Right lobe of liver (tissue), 6 donors: Measurements from ENCODE around the gene TBC1D1. TPM values are rescaled to one million over a fixed set of nuclear protein-coding genes. Genes with fewer than 3 reads are reported as not detected.

Experiments used
- ATAC-seq, 4 donors: fragments of 200-7000 bp; cut with Tn5 transposase; one replicate each; pipeline ENCODE4 v1.9.1; 2020; ENCODE audit warnings: mild to moderate bottlenecking in 4 of 4, moderate library complexity in 4 of 4
- DNase-seq, 3 donors: peaks; one replicate each; pipeline ENCODE4 v3.0.0-alpha.2; 2020
- H3K27ac ChIP-seq, 3 donors: fragments of 200-600 bp; one replicate each; pipeline ENCODE4 v1.8.0; 2022
- H3K27me3 ChIP-seq, 2 donors: fragments of 200-600 bp; one replicate each; pipeline ENCODE4 v1.8.0; 2022
- H3K36me3 ChIP-seq, 4 donors: fragments of 200-600 bp; sonication (generic) in 1 of 4; one replicate each; pipeline versions ENCODE4 v1.5.1 to v1.8.0; 2017 to 2022; ENCODE audit warnings: control low read depth in 1 of 4
- H3K4me1 ChIP-seq, 4 donors: fragments of 200-600 bp; sonication (generic) in 1 of 4; one replicate each; pipeline versions ENCODE4 v1.5.1 to v1.8.0; 2017 to 2022; ENCODE audit warnings: control low read depth in 1 of 4
- H3K4me3 ChIP-seq, 3 donors: fragments of 200-600 bp; one replicate each; pipeline ENCODE4 v1.8.0; 2022
- H3K9me3 ChIP-seq, 4 donors: fragments of 200-600 bp; sonication (generic) in 1 of 4; one replicate each; pipeline versions ENCODE4 v1.5.1 to v1.8.0; 2017 to 2022; ENCODE audit warnings: control low read depth in 1 of 4
- POLR2A ChIP-seq: fragments of 450-650 bp; IDR thresholded peaks from one replicate; pipeline ENCODE4 v1.6.1; 2017; ENCODE audit warnings: antibody characterized with exemption, mild to moderate bottlenecking
- WGBS: methylation state at CpG from one replicate; pipeline ENCODE4 v1.1.6; 2018; ENCODE audit warnings: low coverage, low lambda C conversion rate; ENCODE audit not compliant: insufficient coverage; ENCODE audit errors: missing lambda C conversion rate; 5-methylcytosine and 5-hydroxymethylcytosine counted together
- intact Hi-C, 2 donors: fragments of 100-400 bp; cut with DNase I; formaldehyde crosslinking; loops; one replicate each; pipeline versions ENCODE4 v1.11.2 to v1.14.1; 2022
- total RNA-seq, 6 experiments: library from RNA; depleted of rRNA in 2 of 6; stranded (reverse); fragments of >200 nt in 2 of 6; fragmentation: NEBNext Ultra II Directional in 3 of 6; extraction: Animal tissue kit (Norgen Biotek cat#: 25700) in 3 of 6; gene quantifications; one replicate each; pipeline versions ENCODE4 v1.1.0 to v1.2.4, GENCODE V29; 2016 to 2023
- TF ChIP-seq, protein P1 (sequence below), 4 donors: fragments of 200-600 bp in 3 of 4; fragments of 450-650 bp in 1 of 4; IDR thresholded peaks; one replicate each; pipeline versions ENCODE4 v1.5.1 to v1.8.0; 2016 to 2022; ENCODE audit warnings: antibody characterized with exemption in 4 of 4, mild to moderate bottlenecking in 2 of 4
- donor health status: DM: no; HTN: yes; CAD: no.
- donor health status: DM: no; HTN: no; CAD: no.
- donor health status: DM: no; HTN: no; CAD: no.
- donor health status: DM: no; HTN: yes; CAD: no.
- donor health status: DM: no; HTN: yes; CAD: no.

TBC1D1 gene
- total RNA-seq, 6 experiments from 2014 or later = 21.2 to 67.5 (median 35.8) TPM

- no peak for DNase-seq
- no peak for ATAC-seq
- H3K27me3 ChIP-seq = no peaks in the 10 kb centered on the region
- no peaks in the 10 kb centered on the region for H3K9me3 ChIP-seq
- no peak overlapping the region for H3K4me3 ChIP-seq
- peak overlapping the region in 1 of 3 donors; percentile 50 for H3K27ac ChIP-seq
- intact Hi-C loops = no loop called here
- peaks cover 0 to 31% (median 10%) of the 10 kb centered on the region in 4 donors for H3K4me1 ChIP-seq
- TF ChIP-seq POLR2A = no peak
- TF ChIP-seq, protein P1, sequence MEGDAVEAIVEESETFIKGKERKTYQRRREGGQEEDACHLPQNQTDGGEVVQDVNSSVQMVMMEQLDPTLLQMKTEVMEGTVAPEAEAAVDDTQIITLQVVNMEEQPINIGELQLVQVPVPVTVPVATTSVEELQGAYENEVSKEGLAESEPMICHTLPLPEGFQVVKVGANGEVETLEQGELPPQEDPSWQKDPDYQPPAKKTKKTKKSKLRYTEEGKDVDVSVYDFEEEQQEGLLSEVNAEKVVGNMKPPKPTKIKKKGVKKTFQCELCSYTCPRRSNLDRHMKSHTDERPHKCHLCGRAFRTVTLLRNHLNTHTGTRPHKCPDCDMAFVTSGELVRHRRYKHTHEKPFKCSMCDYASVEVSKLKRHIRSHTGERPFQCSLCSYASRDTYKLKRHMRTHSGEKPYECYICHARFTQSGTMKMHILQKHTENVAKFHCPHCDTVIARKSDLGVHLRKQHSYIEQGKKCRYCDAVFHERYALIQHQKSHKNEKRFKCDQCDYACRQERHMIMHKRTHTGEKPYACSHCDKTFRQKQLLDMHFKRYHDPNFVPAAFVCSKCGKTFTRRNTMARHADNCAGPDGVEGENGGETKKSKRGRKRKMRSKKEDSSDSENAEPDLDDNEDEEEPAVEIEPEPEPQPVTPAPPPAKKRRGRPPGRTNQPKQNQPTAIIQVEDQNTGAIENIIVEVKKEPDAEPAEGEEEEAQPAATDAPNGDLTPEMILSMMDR (IDR thresholded peaks at IDR 0.05) = no peak
- 92% methylated on average over 3 of the region's 3 CpGs for WGBS
- H3K36me3 ChIP-seq = no peaks in the 10 kb centered on the region
Observed at GRCh38 chr4:37903901-37904300, 13.0 kb downstream of the TBC1D1 start.

GRCh38 chr4:37904824-37905223 is 13.9 kb downstream of the TBC1D1 start:
- no peaks in the 10 kb centered on the region for H3K9me3 ChIP-seq
- intact Hi-C loops = no loop called here
- DNase-seq = no peak
- H3K4me3 ChIP-seq = no peak overlapping the region
- TF ChIP-seq POLR2A = no peak
- TF ChIP-seq, protein P1 (IDR thresholded peaks at IDR 0.05) = no peak
- H3K27ac ChIP-seq = peak overlapping the region in 2 of 3 donors; percentile 45 to 56
- no peaks in the 10 kb centered on the region for H3K36me3 ChIP-seq
- H3K27me3 ChIP-seq = no peaks in the 10 kb centered on the region
- 93% methylated on average over 3 of the region's 3 CpGs for WGBS
- H3K4me1 ChIP-seq = peaks cover 0 to 31% (median 10%) of the 10 kb centered on the region in 4 donors
- no peak for ATAC-seq

DNA sequence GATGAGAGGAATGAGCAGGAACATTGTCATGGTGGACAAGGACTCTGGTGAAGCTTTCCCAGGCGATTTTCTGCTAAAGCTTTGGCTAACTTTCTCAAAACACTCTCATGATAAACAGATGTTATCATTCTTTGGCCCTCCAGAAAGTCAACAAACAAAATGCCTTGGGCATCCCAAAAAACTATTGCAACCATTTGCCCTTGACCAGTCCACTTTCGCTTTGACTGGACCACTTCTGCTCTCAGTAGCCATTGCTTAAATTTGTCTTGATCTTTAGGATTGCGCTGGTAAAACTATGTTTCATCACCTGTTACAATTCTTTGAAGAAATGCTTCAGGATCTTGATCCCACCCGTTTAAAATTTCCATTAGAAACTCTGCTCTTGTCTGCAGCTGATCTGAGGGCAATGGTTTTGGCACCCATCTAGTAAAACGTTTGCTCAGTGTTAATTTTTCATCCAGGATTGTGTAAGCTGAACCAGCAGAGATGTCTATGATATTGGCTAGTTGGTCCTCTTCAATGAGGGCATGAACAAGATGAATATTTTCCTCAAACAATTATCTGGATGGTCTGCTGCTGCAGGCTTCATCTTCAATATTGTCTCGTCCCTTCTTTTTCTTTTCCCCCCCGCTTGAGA is 14.8 kb downstream of the TBC1D1 start:
- H3K36me3 ChIP-seq = no peaks in the 10 kb centered on the region
- WGBS = 31% methylated on average over 7 of the region's 7 CpGs
- TF ChIP-seq POLR2A = no peak
- TF ChIP-seq, protein P1 (IDR thresholded peaks at IDR 0.05) = no peak
- DNase-seq (peak in 1 of 3 donors; percentile 74), ATAC-seq (peak; percentile 85 to 91 (median 86))
- peak overlapping the region in 2 of 3 donors; percentile 45 to 56 for H3K27ac ChIP-seq
- H3K4me3 ChIP-seq = peak overlapping the region in 2 of 3 donors; percentile 24 to 36
- no peaks in the 10 kb centered on the region for H3K27me3 ChIP-seq
- peaks cover 0 to 31% (median 10%) of the 10 kb centered on the region in 4 donors for H3K4me1 ChIP-seq
- intact Hi-C loops = no loop called here
- no peaks in the 10 kb centered on the region for H3K9me3 ChIP-seq

GRCh38 chr4:37908488-37909331 is 17.8 kb downstream of the TBC1D1 start:
- Histone ChIP-seq H3K36me3 (no peaks in the 10 kb centered on the region), H3K4me3 (no peak overlapping the region), H3K4me1 (peaks cover 0 to 20% (median 5%) of the 10 kb centered on the region in 4 donors), H3K9me3 (no peaks in the 10 kb centered on the region), H3K27ac (no peak overlapping the region), H3K27me3 (no peaks in the 10 kb centered on the region)
- DNase-seq = no peak
- TF ChIP-seq, protein P1 (IDR thresholded peaks at IDR 0.05) = no peak
- no peak for TF ChIP-seq POLR2A
- peak in 1 of 4 donors; percentile 3 for ATAC-seq
- 77% methylated on average over 20 of the region's 21 CpGs for whole genome bisulfite sequencing
- intact Hi-C loops = no loop called here
